Left renal pelvis (tissue), 4 donors: ENCODE results near the gene KRT20. TPM values are rescaled to one million over a fixed set of nuclear protein-coding genes. Genes with fewer than 3 reads are reported as not detected.
"Not testable (repeated sequence)": the region's sequence is repeated elsewhere in the genome, so short reads cannot be mapped to it uniquely, and the experiment has no call there.

Experiments used
- DNase-seq, 4 donors: peaks; one replicate each; pipeline ENCODE4 v3.0.0-alpha.2; 2013; ENCODE audit warnings: low read depth in 4 of 4, low spot score in 3 of 4
- polyA plus RNA-seq, 4 donors: library from polyadenylated mRNA; unstranded; fragments of 120-200 nt; gene quantifications; one replicate each; pipeline ENCODE4 v1.2.1, GENCODE V29; 2013; ENCODE audit not compliant: insufficient read length in 4 of 4

KRT20 gene
- polyA plus RNA-seq, 4 donors = 0.09 to 2.0 (median 0.58) TPM; not detected in 1

DNA sequence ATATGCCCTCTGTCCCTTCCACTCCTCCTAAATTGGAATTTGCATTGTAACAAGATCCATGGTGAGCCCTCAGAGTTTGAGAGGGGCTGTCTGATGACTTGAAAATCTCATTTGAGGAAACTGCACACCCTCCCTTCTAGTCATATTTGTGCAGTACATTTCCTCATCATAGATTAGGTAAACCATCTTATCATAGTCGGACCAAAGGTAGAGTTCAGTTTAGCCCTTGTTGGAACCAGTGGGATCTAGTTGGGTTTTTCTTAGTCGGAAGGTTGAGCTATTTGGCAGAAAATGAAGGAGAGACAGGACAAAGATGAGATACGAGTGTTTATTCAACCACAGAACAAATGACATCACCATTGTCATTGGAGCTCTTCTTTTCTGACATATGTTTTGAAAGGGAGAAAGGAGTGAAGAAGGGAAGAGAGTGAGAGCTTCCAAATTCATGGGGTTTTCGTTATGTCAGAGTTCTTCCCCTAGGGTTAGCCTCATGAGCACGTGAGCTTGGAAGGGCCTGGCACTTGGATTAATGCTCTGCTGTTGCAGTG, 15.8 kb upstream of the KRT20 start:
- no peak for DNase-seq

DNA sequence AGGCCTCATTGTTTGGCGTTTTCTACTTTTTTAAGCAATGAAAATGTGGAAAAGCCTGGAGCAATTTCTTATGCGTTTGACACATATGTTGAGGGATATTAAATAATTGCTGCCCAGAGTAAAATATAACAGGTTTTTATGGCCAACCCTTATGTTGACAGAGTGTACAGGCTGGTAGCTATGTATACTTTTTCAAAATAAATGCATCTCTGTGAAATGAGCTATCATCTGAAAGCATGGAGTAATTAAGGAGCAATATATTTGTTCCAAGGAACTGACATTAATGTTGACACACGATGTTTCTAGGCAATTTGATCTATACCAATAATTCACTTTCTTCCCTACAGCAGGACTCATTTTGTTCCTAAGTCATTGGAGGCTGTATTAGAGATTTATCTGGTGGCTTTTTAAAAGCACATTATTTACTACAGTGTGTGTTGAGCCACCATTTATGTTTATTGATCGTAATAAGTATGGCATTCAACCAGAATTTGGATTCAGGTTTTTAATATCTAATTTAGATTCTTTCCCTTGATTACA, 11.9 kb upstream of the KRT20 start:
- no peak for DNase-seq

DNA sequence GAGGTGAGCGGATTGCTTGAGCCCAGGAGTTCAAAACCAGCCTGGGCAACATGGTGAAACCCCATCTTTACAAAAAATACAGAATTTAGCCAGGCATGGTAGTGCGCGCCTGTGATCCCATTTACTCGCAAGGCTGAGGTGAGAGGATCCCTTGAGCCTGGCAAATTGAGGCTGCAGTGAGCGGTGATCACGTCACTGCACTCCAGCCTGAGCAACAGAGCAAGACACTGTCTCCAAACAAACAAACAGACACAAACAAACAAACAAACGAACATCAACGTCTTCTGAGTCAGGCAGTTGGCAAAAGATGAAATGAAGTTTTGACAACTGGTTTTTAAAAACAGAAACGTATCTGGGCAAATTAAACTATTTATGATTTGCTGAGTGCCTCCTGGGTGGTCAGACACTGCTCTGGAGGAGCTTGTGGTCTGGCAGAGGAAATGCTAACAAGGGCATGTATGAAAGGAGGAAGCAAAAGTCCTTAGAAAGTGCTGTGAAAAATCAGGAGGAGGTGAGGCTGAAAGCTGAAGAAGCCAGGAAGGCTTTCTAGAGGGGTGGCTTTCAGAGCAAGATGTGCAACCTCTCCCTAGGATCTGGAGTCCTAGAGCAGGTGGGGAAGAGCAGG, 10.2 kb upstream of the KRT20 start:
- DNase-seq = no peak

DNA sequence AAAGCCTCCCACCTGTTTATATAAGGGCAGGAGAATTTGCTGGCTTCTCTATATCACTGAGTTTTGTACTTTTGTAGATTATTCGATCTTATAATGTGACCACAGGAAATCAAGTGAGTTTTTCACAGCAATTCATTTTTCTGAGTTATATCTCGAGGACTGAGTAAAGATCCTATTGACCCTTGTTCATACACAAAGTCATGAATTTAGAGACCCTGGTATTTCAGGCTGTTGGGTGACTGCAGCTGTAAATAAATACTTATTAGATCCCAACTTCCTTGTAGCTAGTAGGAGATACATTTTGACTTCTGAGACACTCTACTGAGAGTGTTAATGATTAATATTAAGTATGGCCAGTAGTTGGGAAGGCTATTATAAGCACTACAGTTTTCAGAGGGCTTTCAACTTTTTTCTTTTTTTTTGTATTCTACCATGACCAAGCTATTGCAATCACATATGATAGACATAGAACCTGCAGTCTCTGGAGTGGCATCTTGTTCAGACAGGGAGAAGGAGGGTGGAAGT, 3.2 kb upstream of the KRT20 start:
- no peak for DNase-seq

DNA sequence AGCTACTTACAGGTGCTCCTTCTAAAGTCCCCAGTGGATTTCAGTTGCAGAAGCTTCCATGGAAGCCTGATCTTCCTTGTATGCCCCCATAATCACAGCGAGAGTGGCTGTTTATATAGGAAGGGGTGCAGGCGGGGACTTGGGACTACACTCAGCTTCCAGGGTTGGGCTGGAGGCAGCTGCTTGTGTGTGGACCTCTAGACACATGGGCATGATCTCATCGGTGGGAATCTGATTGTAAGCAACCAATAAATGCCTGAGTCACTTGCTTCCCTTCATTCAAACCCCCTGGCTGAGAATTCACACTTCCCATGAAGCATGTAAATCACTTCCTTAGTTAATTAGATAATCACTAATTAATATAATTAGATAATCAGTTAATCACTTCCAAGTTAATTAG, 1.0 kb upstream of the KRT20 start:
- no peak for DNase-seq

DNA sequence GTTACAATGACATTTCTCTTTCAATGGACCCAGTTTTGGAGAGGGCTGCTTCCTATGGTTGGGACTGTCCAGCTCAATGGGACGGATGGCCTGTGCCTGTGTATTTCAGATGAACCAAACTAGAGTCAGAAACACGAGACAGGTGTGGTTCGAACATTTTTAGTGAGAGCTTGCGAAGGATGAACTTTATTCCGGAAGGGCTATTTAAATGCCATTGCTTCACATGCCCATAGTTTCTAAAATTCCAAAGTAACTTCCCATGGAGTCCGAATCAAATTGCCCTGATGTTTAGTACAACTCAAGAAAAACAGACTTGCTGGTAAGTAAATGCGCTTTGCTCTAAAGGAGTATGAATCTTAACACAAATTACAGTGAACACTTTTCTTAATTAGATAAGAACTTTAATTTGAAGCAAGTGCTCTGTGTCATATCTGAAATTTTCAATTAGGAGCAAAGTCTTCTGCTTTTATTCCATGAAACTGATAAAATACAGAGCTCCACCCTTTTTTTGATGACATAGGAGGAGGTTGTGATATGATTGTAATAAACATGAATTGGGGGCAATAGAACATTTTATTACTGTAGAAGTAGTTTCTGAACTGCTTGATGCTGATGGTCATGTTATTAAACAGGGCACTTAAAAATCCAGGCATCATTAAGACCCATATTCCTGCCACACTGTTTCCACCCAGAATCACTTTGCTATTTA, 1.3 kb downstream of the KRT20 start:
- DNase-seq = no peak

DNA sequence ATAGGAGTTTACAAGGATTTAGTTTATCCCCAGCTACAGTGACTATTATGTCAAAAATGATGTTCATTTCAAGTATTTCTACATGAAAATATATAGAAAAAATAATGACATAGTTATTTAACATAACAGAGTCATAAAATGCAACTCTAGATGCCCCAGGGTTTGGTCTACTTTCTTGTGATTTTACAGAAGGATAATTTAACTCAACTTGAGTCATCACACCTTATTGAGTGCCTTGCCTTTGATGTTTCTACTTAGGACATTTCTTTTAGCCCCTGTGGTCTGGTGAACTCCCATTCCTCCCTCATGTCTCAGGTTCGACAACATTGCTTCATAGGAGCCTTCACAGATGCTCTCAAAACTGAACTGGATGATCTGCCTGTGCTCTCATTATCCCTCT, 2.0 kb downstream of the KRT20 start:
- DNase-seq = no peak

DNA sequence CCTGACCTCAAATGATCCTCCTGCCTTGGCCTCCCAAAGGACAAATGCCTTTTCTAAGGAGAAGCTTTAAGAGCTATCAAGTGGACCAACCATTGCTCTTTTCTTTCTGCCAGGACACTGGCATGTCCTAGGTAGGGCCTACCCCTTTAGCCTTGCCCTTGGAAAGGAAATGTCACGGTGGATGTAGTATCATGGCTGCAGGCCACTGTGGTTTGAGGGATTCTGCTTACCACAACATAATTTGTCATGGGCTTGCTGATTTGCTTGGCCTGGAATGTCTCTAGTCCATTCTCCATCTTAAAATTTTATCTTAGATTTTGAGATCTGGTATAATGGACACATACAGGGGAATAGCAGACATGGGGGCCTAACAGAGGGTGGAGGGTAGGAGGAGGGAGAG, 6.0 kb downstream of the KRT20 start:
- no peak for DNase-seq

DNA sequence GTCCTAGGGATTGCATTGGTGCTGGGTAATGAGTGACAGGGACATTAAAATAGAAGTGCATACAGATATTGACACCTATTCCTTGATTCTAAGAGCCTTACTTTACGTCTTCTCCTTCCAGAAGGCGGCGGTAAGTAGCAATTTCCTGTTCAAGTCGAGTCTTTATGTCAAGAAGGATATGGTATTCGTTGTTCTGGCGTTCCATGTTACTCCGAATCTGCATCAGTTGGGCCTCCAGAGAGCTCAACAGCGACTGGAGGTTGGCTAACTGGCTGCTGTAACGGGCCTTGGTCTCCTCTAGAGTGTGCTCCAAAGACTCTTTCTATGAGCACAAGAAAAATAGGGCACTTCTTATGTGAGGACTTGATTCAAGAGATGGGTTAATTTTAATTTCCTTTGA, 7.0 kb downstream of the KRT20 start:
- no peak for DNase-seq

DNA sequence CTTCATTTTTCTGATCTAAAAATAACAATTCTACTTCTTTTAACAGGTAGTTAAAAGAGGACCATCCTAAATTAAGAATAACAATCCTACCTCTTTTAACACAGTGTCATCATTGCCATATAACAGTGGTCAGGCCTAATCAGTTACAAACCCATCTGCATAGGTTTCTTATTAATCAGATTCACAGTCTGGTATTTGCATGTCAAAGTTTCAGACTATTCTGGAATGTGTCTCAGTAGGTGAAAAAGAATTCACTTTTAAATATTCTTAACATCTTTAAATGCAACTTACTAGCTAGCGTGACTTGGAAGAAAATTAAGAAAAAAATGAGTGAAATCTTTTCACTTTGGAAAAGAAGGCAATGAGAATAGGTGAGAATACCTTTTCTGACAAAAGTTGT, 11.2 kb downstream of the KRT20 start:
- no peak for DNase-seq

DNA sequence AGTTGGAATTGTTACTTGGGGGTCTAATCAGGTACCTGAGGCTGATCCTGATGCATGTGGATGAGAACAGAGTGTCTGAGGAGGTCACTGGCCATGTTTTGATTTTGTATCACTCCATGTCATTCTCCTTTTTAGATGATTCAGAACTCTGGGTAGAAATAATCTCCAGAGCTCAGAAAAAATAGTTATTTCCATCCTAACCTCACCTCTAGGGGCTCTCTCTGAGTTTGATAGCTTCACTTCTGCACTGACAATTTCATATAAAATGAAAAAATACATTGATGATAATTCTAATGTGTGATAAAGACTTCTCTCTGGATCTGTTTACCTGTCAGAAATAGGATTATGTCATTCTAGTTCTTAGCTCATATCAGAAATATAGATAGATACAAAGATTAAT, 11.8 kb downstream of the KRT20 start:
- no peak for DNase-seq

DNA sequence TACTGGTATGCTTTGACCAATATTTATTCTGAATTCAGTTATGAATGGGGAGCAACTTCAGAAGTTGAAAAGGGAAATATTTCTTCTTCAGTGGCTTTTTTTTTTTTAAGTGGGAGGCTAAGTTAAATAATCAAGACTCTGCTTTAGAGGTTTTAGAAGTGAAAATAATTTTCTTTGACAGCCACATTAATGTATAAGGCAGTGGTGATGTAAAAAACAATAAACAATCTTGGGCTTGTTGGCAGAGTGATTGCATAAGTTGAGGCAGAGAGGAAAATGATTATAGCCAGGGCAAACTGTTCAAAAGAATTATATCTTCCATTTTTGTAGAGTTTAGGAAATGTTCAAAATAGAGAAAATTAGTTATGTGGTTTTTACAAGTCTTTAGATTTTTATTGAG, 12.6 kb downstream of the KRT20 start:
- no peak for DNase-seq

DNA sequence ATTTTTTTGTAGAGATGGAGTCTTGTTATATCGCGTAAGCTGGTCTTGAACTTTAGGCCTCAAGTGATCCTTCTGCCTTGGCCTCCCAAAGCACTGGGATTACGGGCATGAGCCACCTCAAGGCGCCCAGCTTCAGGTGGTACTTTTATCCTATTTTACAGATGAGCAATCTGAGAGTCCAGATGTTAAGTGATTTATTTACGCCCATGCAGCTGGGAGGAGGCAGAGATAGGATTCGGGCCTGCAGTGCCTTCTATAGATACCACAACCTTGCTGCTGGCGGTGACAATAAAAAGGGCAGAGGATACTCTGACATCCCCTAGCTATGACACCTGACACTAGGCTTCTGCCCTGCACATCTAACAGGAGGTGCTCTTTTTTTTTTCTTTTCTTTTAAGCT, 13.7 kb downstream of the KRT20 start:
- DNase-seq = no peak

DNA sequence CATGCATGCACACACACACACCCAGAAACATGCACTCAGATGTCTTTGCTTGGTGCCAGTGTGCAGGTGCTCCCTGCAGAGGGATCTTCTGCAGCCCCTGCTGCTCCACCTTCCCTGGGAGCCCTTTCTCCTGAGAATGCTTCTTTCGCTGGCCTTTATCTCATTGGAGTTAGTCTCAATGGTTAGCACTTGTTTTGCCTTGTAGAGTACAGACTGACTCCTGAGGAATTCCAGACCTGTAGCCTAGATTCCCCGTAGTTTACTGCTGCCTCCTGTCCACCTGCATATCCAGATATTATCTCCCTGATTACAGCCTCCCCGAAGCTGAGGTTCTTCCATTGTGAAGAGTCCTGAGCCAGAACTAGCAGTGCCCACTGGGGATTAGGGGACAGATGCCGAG, 14.9 kb downstream of the KRT20 start:
- DNase-seq = no peak

DNA sequence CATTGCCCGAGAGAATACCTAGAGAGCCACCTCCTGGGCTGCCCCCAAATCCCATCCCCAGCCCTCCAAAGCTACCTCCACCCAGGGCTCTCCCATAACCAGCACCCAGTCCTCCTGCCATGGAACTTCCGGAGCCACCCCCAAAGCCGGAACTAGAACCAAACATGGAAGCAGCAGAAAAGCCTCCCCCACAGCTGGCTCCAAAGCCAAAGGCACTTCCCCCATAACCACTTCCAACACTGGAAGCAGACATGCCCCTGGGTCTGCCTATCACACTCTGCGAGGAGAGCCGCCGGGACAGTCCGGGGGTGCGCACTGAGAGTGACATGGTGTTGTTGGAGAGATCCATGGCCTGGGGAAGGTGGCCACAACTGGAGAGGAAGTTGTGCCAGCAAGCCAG, 18.2 kb downstream of the KRT20 start, which contains the start of gene KRT12:
Gene KRT12 (minus strand): TSS at position 386 of the 400 bp plus-strand sequence. CDS start 37 bp downstream, at position 349.
- no peak for DNase-seq

DNA sequence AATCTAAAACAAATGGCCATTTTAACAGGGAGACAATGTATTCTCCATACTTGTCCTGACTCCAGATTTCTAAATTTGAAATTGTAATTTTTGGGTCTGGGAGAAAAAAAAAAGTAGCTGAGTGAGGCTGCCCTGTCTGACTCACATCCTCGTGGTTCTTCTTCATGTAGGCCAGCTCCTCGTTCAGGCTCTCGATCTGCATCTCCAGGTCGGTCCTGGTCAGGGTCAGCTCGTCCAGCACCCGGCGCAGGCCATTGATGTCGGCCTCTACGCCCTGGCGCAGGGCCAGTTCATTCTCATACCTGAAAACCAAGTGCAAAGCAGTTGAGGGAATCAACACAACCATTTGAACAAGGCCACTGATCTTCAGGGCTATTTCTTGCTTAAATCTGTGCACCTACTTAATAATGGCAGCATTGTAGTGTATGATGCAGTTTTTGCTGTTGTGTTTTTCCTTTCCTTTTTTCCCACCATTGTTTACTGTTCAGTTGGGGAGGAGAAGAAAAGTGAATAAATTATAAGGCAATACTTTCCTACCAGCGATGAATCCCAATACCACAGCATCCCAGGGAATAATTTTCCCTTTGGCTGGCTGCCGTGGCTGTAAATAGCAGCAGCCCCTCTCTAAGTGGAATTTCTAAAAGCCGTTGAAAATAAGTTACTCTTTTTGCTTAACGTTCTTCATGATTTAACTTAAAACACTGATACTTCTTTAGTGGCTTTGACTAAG, 20.2 kb downstream of the KRT20 start:
- DNase-seq = no peak

DNA sequence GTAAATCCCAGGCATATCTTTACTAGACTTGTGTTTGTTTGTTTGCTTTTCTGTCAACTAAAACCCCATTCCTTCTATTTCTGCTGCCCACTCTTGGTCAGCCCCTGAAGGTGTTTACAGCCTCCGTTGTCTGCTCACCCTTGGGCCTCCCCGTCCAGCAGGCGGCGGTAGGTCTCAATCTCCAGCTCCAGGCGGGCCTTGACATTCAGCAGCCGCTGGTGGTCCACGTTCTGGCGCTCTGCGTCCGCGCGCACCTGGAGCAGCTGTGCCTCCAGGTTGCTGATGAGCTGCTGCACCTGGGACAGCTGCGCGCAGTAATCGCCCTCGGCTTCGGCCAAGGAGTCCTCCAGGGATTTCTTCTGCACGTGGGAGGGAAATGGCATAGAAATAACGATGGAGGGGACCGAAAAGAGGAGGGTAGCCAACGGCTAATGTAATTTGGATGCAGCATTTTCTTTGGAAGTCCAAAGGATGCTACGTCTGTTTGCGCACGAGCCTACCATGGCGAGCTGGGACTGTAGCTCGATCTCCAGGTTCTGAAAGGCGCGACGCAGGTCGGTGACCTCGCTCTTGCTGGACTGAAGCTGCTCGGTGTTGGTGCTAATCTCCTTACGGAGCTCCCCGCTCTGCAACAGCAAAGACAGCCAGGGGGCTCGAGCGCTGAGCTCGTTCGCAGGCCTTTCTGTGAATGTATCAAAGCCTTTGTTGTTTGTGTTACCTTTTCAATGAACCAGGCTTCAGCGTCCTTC, 21.9 kb downstream of the KRT20 start:
- no peak for DNase-seq

DNA sequence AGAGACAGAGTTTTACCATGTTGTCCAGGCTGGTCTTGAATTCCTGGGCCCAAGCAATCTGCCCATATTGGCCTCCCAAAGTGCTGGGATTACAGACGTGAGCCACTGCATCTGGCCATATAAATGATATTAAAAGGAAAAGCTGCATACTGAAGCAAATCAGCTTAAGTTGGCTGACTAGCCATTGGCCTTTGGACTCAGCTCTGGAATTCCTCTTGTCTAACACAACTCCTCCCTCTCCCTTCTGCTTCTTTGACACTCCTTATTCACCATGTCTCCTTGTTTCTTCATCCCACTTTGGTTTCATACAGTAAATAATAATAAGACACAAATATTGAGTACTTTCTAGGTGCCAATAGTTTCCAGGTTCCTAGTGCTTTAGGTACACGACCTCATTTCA, 25.5 kb downstream of the KRT20 start:
- no peak for DNase-seq

DNA sequence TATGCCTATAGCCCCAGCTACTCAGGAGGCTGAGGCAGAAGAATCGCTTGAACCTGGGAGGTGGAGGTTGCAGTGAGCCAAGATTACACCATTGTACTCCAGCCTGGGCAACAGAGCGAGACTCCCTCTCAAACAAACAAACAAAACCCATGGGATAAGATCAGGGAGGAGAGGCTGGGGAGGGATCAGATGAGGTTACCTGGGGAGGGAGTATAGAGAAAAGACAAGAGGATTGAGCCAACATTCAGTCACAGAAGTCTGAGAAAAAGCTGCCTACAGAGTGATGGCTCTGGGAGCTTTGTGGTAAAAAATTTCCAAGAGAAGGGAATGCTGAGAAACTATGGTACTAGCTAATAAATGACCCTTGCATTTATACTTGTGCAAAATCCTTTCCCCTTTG, 26.4 kb downstream of the KRT20 start:
- DNase-seq = not testable (repeated sequence)

DNA sequence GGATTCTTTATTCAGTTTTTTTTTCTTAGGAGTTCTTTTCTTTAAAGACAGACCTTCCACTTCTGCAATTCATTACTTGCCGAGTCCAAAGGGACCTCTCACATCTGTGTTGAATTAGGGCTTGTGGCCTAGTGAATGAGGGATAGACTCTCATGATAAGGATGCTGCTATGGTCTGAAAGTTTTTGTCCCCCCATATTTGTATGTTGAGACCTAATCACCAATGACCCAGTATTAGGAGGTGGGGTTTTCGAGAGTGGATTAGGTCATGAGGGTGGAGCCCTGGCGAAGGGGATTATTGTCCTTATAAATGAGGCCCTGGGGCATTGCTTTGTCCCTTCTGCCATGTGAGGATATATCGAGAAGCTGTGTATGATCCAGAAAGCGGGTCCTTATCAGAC, 27.5 kb downstream of the KRT20 start:
- no peak for DNase-seq
